Activated naive CD4-positive, alpha-beta T cell treated with anti-CD3 and anti-CD28 coated beads for 36 hours (primary cell): Measurements from ENCODE around the gene SPOPL. TPM values are rescaled to one million over a fixed set of nuclear protein-coding genes. Genes with fewer than 3 reads are reported as not detected.

ENCODE experiments used
- CTCF ChIA-PET: fragments of 350-600 bp; sonication (Branson Sonifier 250); formaldehyde crosslinking; loops from one replicate; lab custom pipeline; 2021; ENCODE audit warnings: antibody characterized with exemption; lab: Charles Lee
- DNase-seq: peaks from one replicate; pipeline ENCODE4 v3.0.0-alpha.2; 2020
- H3K27ac Mint-ChIP-seq: one replicate; pipeline ENCODE4 v1.8.0; 2021; ENCODE audit warnings: mild to moderate bottlenecking, mixed read lengths
- H3K27me3 Mint-ChIP-seq: one replicate; pipeline ENCODE4 v1.8.0; 2021; ENCODE audit warnings: low read depth, mixed read lengths
- H3K36me3 Mint-ChIP-seq: one replicate; pipeline ENCODE4 v1.8.0; 2021; ENCODE audit warnings: low read depth, mixed read lengths
- H3K4me1 Mint-ChIP-seq: one replicate; pipeline ENCODE4 v1.8.0; 2021; ENCODE audit warnings: low read depth, mixed read lengths
- H3K4me3 Mint-ChIP-seq: one replicate; pipeline ENCODE4 v1.8.0; 2021; ENCODE audit warnings: mild to moderate bottlenecking, moderate library complexity, mixed read lengths
- H3K9me3 Mint-ChIP-seq: one replicate; pipeline ENCODE4 v1.8.0; 2021; ENCODE audit warnings: mixed read lengths
- intact Hi-C: fragments of 100-400 bp; cut with micrococcal nuclease; formaldehyde crosslinking; loops from one replicate; pipeline ENCODE4 v1.15.1; 2023
- total RNA-seq, 2 experiments: library from RNA; stranded (reverse); gene quantifications; one replicate each; pipeline ENCODE4 v1.2.3, GENCODE V29; 2021

SPOPL gene
- total RNA-seq, 2 experiments from 2014 or later: 8.4 to 8.7 TPM

DNA sequence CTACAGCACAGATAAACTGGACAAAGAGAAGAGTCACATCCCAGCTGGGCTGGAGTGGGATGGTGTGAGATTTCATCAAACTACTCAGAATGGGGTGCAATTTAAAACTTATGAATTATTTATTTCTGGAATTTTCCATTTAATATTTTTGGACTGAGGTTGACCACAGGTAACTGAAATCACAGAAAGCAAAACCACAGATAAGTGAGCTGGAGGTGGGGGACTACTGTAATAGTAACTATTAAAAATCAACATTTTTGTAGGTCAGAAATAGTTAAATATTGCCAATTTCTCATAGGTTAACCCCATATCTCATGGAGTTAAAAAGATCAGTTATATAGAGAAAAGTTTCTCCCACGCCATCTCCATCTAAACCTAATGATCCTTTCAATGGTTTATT lies 88.1 kb downstream of the SPOPL start:
- no peaks in the 10 kb centered on the region for H3K27me3 Mint-ChIP-seq
- intact Hi-C loops: no loop called here
- H3K36me3 Mint-ChIP-seq: peaks cover 10% of the 10 kb centered on the region
- CTCF ChIA-PET: no interaction called here
- no peak overlapping the region for H3K4me3 Mint-ChIP-seq
- H3K9me3 Mint-ChIP-seq: no peaks in the 10 kb centered on the region
- no peak for DNase-seq
- no peak overlapping the region for H3K27ac Mint-ChIP-seq
- H3K4me1 Mint-ChIP-seq: no peaks in the 10 kb centered on the region

DNA sequence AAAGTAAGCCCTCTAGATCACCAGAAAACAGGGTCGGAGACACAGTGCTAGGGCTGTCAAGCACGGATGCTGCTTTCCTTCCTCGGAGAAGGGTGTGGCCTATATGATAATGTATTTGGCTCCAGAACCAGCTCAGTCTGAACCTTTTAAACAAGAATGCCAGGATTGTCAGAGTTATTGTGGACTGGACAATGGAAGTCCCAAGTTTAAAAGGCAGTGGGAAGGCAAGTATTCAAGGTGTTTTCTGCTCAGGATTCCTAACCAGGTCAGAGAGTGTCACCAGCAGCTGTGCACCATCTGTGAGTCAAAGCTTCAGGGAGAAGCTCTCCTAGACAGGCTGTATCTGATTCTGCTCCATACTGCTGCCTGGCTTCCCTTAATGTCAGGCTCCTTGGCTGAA lies 94.8 kb downstream of the SPOPL start:
- H3K36me3 Mint-ChIP-seq: peaks cover 4% of the 10 kb centered on the region
- no peaks in the 10 kb centered on the region for H3K9me3 Mint-ChIP-seq
- no peaks in the 10 kb centered on the region for H3K27me3 Mint-ChIP-seq
- no peak overlapping the region for H3K4me3 Mint-ChIP-seq
- no peak overlapping the region for H3K27ac Mint-ChIP-seq
- DNase-seq: no peak
- H3K4me1 Mint-ChIP-seq: no peaks in the 10 kb centered on the region
- intact Hi-C loops: no loop called here
- CTCF ChIA-PET: no interaction called here

DNA sequence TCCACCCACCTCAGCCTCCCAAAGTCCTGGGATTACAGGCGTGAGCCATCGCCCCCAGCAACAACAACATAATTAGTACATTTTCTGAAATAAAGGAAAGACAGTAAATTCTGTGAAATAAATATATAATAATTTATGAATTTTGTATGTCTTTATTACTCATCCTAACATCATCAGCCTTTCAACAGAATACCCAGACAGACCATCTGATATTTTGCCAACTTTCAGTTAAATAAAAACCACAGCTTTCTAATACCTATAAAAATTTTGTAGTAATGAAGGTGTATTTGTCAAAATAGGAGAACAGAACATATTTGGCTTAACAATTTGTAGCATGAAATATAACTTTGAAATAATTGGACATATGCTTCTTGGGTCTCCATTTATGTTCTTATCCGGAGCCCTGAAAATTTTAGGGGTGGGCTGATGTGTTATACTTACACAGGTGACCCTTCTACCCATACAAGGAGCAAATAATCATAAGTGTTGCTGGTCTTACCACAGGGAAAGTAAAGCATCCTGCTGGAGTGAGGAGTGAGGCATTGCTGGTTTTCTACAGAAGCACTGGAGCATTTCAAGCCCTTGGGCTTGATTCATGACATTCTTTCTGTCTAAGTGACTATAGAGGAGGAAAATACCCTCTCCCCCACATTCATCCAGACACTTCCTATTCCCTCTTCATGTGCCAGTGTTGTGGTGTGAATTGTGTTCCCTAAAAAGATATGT lies 99.3 kb downstream of the SPOPL start:
- Mint-ChIP-seq H3K4me3 (no peak overlapping the region), H3K27me3 (no peaks in the 10 kb centered on the region), H3K27ac (no peak overlapping the region), H3K9me3 (no peaks in the 10 kb centered on the region), H3K4me1 (no peaks in the 10 kb centered on the region), H3K36me3 (peaks cover 2% of the 10 kb centered on the region)
- no peak for DNase-seq
- intact Hi-C loops: no loop called here
- CTCF ChIA-PET: no interaction called here

DNA sequence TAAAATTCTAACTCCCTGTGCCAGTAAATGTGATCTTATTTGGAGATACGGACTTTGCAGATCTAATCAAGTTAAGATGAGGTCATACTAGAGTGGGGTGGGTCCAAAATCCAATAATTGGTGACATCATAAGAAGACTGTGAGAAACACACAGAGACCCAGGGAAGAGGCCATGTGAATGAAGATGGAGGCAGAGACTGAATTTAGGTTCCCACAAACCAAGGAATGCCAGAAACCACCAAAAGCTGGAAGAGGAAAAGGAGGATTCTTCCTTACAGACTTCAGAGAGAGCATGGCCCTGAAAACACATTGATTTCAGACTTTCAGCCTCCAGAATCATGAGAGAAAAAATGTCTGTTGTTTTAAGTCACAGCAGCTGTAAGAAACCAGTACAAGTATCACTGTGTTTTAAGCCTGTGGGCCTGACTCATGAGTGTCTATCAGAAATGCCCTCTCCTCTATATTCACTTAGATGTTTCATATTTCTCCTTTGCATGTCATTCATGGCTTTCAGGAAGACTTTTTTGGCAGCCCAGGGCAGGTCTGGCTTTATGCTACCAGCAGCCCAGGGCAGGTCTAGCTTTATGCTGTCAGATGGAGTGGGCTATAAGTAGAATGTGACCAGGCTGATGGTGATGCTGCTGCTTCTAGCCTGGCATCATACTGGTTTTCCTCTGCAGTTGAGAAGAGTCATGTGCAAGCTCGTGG lies 100.0 kb downstream of the SPOPL start:
- intact Hi-C loops: no loop called here
- CTCF ChIA-PET: interaction anchor here (0.6 kb wide), 1 partner anchor 58 kb away, joined by 4 read pairs; no protein-coding TSS in a partner anchor
- Mint-ChIP-seq H3K9me3 (no peaks in the 10 kb centered on the region), H3K36me3 (peaks cover 1% of the 10 kb centered on the region), H3K4me3 (no peak overlapping the region), H3K27me3 (no peaks in the 10 kb centered on the region), H3K4me1 (no peaks in the 10 kb centered on the region), H3K27ac (no peak overlapping the region)
- no peak for DNase-seq

DNA sequence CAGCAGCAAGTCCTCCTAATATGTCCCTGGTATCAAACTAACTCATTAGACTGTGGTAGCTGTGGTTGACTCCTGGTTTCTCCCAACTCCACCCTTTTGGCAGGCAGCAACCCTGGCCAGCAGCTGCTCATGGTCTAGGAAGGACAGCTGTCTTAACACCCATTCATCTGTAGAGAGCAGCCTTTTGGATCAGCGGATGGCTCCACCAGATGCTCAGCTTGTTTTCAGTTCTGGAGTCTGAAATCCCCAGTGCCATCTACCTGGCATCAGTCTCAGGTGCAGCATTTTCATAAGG lies 100.5 kb downstream of the SPOPL start:
- DNase-seq: no peak
- intact Hi-C loops: no loop called here
- Mint-ChIP-seq H3K9me3 (no peaks in the 10 kb centered on the region), H3K4me3 (no peak overlapping the region), H3K27ac (no peak overlapping the region), H3K36me3 (no peaks in the 10 kb centered on the region), H3K27me3 (no peaks in the 10 kb centered on the region), H3K4me1 (no peaks in the 10 kb centered on the region)
- CTCF ChIA-PET: interaction anchor here (0.6 kb wide), 1 partner anchor 58 kb away, joined by 4 read pairs; no protein-coding TSS in a partner anchor

DNA sequence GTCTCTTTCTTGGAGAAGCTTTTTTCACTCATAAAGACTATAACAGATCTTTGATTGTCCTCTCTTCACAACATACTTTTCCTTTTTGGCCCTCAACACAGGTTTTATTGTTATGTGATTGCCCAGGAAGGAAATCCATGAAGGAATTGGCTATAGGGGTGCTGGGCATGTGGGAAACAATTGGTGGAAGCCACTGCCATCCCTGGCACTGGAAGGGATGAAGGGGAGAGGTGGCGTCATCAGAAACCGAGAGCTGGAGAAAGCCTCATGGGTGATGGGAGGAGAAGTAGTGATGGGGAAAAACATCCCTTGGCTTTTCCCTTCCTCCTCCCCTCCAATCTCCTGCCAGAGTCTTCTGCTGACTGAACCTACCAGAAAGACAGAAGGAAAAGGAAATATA lies 106.2 kb downstream of the SPOPL start:
- Mint-ChIP-seq H3K4me1 (no peaks in the 10 kb centered on the region), H3K27ac (no peak overlapping the region), H3K9me3 (no peaks in the 10 kb centered on the region), H3K27me3 (no peaks in the 10 kb centered on the region), H3K4me3 (no peak overlapping the region), H3K36me3 (no peaks in the 10 kb centered on the region)
- CTCF ChIA-PET: no interaction called here
- DNase-seq: no peak
- intact Hi-C loops: no loop called here

DNA sequence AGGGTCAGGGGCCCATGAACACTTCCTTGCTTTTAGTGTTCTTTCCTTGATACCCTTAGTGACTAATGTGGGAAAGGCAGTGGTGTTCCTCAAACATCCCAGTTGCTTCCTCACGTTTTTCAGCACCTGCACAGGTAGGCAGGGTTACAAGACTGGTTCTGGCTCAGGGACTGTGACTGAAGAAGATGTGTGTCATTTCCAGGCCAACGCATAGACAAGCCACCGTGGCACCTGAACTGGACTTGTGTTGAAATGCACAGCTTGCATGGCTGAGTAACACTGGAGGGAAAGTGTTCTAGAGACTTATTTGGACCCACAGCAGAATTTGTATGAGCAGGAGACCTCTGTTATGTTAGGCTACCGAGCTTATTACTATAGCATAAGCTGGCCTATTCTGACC lies 107.9 kb downstream of the SPOPL start:
- no peaks in the 10 kb centered on the region for H3K27me3 Mint-ChIP-seq
- no peak overlapping the region for H3K27ac Mint-ChIP-seq
- no peaks in the 10 kb centered on the region for H3K4me1 Mint-ChIP-seq
- no peak overlapping the region for H3K4me3 Mint-ChIP-seq
- CTCF ChIA-PET: no interaction called here
- no peaks in the 10 kb centered on the region for H3K9me3 Mint-ChIP-seq
- H3K36me3 Mint-ChIP-seq: no peaks in the 10 kb centered on the region
- intact Hi-C loops: no loop called here
- DNase-seq: no peak

DNA sequence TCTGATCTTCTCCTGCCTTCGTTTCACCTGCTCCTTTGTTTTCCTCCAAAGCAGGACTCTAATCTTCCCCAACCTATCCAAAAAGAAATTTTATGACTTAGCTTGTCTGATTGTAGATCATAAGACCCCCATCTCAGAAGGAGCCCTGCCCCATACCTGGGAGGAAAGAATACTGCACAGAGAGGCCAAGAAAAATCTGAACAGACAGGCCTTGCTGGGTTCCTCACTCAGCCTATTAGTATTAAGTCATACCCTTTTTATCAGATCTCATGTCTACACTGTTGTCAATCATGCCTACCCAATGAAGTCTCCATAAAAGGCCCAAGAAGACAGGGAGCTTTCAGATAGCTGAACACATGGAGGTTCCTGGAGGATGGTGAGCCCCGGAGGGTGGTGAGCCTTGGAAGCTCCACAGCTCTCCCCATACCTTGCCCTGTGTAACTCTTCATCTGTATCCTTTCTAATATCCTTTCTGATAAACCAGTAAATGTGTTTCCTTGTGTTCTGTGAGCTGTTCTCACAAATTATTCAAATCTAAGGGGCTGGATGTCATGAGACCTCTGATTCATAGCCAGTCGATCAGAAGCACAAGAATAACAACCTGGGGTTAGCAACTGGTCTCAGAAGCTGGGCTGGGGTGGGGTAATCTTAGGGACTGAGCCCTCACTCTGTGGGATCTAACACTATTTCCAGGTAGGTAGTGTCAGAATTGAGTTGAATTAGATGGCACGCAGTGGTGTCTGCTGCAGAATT lies 108.8 kb downstream of the SPOPL start:
- intact Hi-C loops: no loop called here
- H3K4me1 Mint-ChIP-seq: no peaks in the 10 kb centered on the region
- CTCF ChIA-PET: no interaction called here
- H3K4me3 Mint-ChIP-seq: no peak overlapping the region
- no peak for DNase-seq
- no peak overlapping the region for H3K27ac Mint-ChIP-seq
- H3K36me3 Mint-ChIP-seq: no peaks in the 10 kb centered on the region
- H3K9me3 Mint-ChIP-seq: no peaks in the 10 kb centered on the region
- peaks cover 6% of the 10 kb centered on the region for H3K27me3 Mint-ChIP-seq

DNA sequence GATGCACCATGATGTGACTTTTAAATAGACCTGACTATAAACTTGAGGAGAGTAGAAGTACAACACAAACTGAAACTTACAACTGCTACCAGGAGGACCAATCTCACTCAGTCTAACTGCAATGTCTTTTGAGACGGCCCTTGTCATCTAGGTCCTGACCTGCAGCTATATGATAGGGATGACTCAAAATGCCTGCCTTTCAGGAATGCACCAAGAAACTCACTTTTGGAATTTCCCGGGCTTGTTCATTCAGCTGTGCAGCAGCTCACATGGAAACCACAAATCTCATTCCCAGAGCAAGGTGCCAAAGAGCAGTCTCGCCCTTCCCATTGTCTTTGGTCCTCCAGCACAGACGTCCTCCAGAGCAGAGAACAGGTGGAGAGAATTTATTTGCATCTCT lies 113.7 kb downstream of the SPOPL start:
- no peak for DNase-seq
- CTCF ChIA-PET: no interaction called here
- Mint-ChIP-seq H3K27me3 (peaks cover 12% of the 10 kb centered on the region), H3K36me3 (no peaks in the 10 kb centered on the region), H3K27ac (no peak overlapping the region), H3K9me3 (no peaks in the 10 kb centered on the region), H3K4me1 (no peaks in the 10 kb centered on the region), H3K4me3 (no peak overlapping the region)
- intact Hi-C loops: no loop called here

DNA sequence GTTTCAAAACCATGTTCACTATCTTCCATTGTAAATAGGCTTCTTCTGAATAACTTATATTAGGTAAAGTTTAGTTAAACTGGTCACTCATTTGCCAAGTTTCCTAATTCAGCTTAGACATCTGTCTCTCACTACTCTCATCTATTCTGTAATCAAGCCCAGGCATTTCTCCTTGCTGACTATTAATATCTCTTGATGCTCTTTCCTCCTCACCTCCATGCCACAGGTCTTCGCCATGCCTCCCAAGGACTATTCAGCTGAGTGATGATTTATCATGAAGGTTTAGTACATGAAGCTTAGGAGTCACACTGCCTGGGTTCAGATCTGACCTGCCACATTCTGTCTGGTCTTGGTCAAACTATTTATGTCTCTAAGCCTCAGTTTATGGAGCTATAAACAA lies 115.5 kb downstream of the SPOPL start:
- Mint-ChIP-seq H3K9me3 (no peaks in the 10 kb centered on the region), H3K27me3 (peaks cover 17% of the 10 kb centered on the region), H3K36me3 (no peaks in the 10 kb centered on the region), H3K4me1 (no peaks in the 10 kb centered on the region), H3K27ac (no peak overlapping the region), H3K4me3 (no peak overlapping the region)
- CTCF ChIA-PET: no interaction called here
- intact Hi-C loops: no loop called here
- DNase-seq: no peak

DNA sequence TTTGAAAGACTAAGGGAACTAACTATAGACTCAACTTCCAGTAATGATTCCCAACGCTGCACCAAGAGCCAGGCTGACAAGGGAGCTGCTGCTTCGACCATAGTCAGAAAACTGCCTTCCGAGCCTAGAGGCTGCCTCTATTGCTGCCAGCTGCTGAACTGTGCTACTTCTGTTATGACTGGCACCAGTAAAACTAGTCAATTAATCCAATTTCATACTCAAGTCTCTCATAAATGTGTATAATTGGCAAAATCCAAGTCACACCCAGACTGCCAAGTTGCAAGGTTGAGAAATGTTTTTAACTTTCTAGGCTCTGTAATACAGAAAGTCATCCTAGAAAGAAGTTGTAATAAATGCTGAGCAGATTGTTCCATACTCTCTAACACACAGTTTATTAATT lies 117.4 kb downstream of the SPOPL start:
- Mint-ChIP-seq H3K27me3 (peaks cover 18% of the 10 kb centered on the region), H3K4me1 (no peaks in the 10 kb centered on the region), H3K4me3 (no peak overlapping the region), H3K27ac (no peak overlapping the region), H3K9me3 (no peaks in the 10 kb centered on the region), H3K36me3 (no peaks in the 10 kb centered on the region)
- intact Hi-C loops: no loop called here
- CTCF ChIA-PET: no interaction called here
- no peak for DNase-seq

DNA sequence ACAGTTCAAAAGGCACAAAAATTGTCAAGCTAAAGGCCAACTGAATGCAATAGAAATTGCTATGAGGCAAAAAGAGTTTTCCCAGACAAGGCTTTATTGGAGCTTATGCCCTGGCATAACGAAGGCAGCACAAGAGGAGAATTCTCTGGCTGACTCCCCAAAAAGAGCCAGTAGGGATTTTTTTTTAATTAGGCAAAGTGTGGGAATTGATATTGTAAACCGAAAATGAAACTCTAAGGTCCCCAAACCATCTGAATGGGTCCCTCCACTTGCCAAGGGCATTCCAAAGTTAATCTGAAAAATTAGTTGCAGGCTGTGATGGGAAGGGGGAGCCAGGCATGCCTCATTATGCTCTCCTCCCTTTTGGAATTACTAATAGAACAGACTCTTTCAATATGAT lies 118.9 kb downstream of the SPOPL start:
- no peaks in the 10 kb centered on the region for H3K4me1 Mint-ChIP-seq
- H3K9me3 Mint-ChIP-seq: no peaks in the 10 kb centered on the region

More for the DNA sequence above, 118.9 kb downstream of the SPOPL start:
- H3K36me3 Mint-ChIP-seq: no peaks in the 10 kb centered on the region
- intact Hi-C loops: no loop called here
- H3K27me3 Mint-ChIP-seq: peaks cover 12% of the 10 kb centered on the region
- CTCF ChIA-PET: no interaction called here
- H3K4me3 Mint-ChIP-seq: no peak overlapping the region
- H3K27ac Mint-ChIP-seq: no peak overlapping the region
- DNase-seq: no peak
